B cell (primary cell): ENCODE results near the gene IFT74. TPM values are rescaled to one million over a fixed set of nuclear protein-coding genes. Genes with fewer than 3 reads are reported as not detected.

Source experiments
- ATAC-seq: fragments of 200-7000 bp; cut with Tn5 transposase; one replicate; pipeline ENCODE4 v1.10.0; 2021; ENCODE audit warnings: low read depth, mild to moderate bottlenecking, moderate number of reproducible peaks, moderate library complexity
- CTCF ChIA-PET: fragments of 350-600 bp; sonication (Branson Sonifier 250); formaldehyde crosslinking; loops from one replicate; lab custom pipeline; 2021; ENCODE audit warnings: antibody characterized with exemption, inconsistent platforms; lab: Charles Lee
- POLR2A ChIA-PET: fragments of 350-600 bp; sonication (Branson Sonifier 250); formaldehyde crosslinking; loops from one replicate; lab custom pipeline; 2021; ENCODE audit warnings: antibody characterized with exemption; lab: Charles Lee
- DNase-seq: peaks from one replicate; pipeline ENCODE4 v3.0.0; 2013
- H2AFZ ChIP-seq: 2 replicates; pipeline ENCODE4 v1.6.1; 2012; ENCODE audit warnings: mild to moderate bottlenecking, low read depth, low read length; ENCODE audit not compliant: insufficient read depth, poor library complexity, severe bottlenecking
- H3K27ac ChIP-seq, 2 donors: 1 replicate in 1 of 2; 2 replicates in 1 of 2; pipeline ENCODE4 v1.5.1; 2012 to 2013; ENCODE audit warnings: low read length in 2 of 2, mild to moderate bottlenecking in 2 of 2, moderate library complexity in 1 of 2
- H3K27me3 ChIP-seq, 4 experiments: fragments of 200-600 bp in 1 of 4; sonication (generic) in 1 of 4; replicated peaks in 1 of 4; 1 replicate in 2 of 4; 2 replicates in 2 of 4; pipeline versions ENCODE4 v1.6.1 to v1.7.0; 2013 to 2016; ENCODE audit warnings: low read length in 3 of 4, mild to moderate bottlenecking in 2 of 4, mixed read lengths in 1 of 4, moderate library complexity in 1 of 4; ENCODE audit not compliant: insufficient read depth in 4 of 4, control insufficient read depth in 3 of 4; ENCODE audit errors: control extremely low read depth in 1 of 4
- H3K36me3 ChIP-seq, 2 experiments: replicated peaks in 1 of 2; 1 replicate in 1 of 2; 2 replicates in 1 of 2; pipeline versions ENCODE4 v1.6.1 to v1.7.1; 2013; ENCODE audit warnings: low read length in 1 of 2; ENCODE audit not compliant: insufficient read depth in 2 of 2, control insufficient read depth in 1 of 2; ENCODE audit errors: control extremely low read depth in 1 of 2, extremely low read depth in 1 of 2
- H3K4me1 ChIP-seq, 2 donors: fragments of 200-600 bp in 1 of 2; sonication (generic) in 1 of 2; 1 replicate in 1 of 2; 2 replicates in 1 of 2; pipeline versions ENCODE4 v1.5.1 to v1.6.1; 2013 to 2017; ENCODE audit warnings: low read length in 2 of 2; ENCODE audit not compliant: control insufficient read depth in 2 of 2, insufficient read depth in 2 of 2
- H3K4me2 ChIP-seq: replicated peaks from 2 replicates; pipeline ENCODE3; 2012; ENCODE audit warnings: mild to moderate bottlenecking, low read depth, low read length; ENCODE audit not compliant: poor library complexity, severe bottlenecking
- H3K4me3 ChIP-seq, 5 experiments: fragments of 200-600 bp in 1 of 5; sonication (generic) in 1 of 5; 1 replicate in 3 of 5; 2 replicates in 2 of 5; pipeline versions ENCODE4 v1.5.1 to v1.7.0; 2011 to 2016; ENCODE audit warnings: low read length in 4 of 5, mild to moderate bottlenecking in 4 of 5, low read depth in 2 of 5, control low read depth in 1 of 5, moderate library complexity in 1 of 5; ENCODE audit not compliant: insufficient read depth in 1 of 5; ENCODE audit errors: control extremely low read depth in 1 of 5, extremely low read depth in 1 of 5
- H3K79me2 ChIP-seq: fragments of 200-600 bp; sonication (generic); one replicate; pipeline ENCODE4 v1.6.0; 2016; ENCODE audit warnings: low read length; ENCODE audit not compliant: control insufficient read depth, insufficient read depth
- H3K9ac ChIP-seq: fragments of 200-600 bp; sonication (generic); 2 replicates; pipeline ENCODE4 v1.6.1; 2017; ENCODE audit warnings: mild to moderate bottlenecking, low read length, moderate library complexity
- H3K9me3 ChIP-seq, 3 donors: one replicate each; pipeline versions ENCODE4 v1.6.1 to v1.7.1; 2013; ENCODE audit warnings: low read length in 2 of 3; ENCODE audit not compliant: control insufficient read depth in 2 of 3, insufficient read depth in 1 of 3; ENCODE audit errors: control extremely low read depth in 1 of 3
- H4K20me1 ChIP-seq: 2 replicates; pipeline ENCODE4 v1.6.0; 2012; ENCODE audit warnings: mild to moderate bottlenecking, low read length; ENCODE audit not compliant: insufficient read depth, control insufficient read depth, poor library complexity, severe bottlenecking
- H3K27ac Mint-ChIP-seq: one replicate; pipeline ENCODE4 v1.8.0; 2021; ENCODE audit warnings: mixed read lengths
- H3K27me3 Mint-ChIP-seq: one replicate; pipeline ENCODE4 v1.8.0; 2021; ENCODE audit warnings: mixed read lengths
- H3K4me1 Mint-ChIP-seq: one replicate; pipeline ENCODE4 v1.8.0; 2021; ENCODE audit warnings: mixed read lengths
- H3K4me3 Mint-ChIP-seq: one replicate; pipeline ENCODE4 v1.8.0; 2021; ENCODE audit warnings: mixed read lengths
- H3K9me3 Mint-ChIP-seq: one replicate; pipeline ENCODE4 v1.8.0; 2022; ENCODE audit warnings: mixed read lengths; ENCODE audit not compliant: insufficient read depth
- CTCF ChIP-seq: fragments of 200-600 bp; IDR thresholded peaks from one replicate; pipeline ENCODE4 v1.8.0; 2022; ENCODE audit warnings: antibody characterized with exemption, mild to moderate bottlenecking
- EZH2 ChIP-seq: IDR thresholded peaks from 2 replicates; pipeline ENCODE4 v1.6.1; 2012; ENCODE audit warnings: borderline replicate concordance, low read depth, mild to moderate bottlenecking, moderate library complexity, low read length; ENCODE audit not compliant: insufficient read depth, poor library complexity, severe bottlenecking
- WGBS: methylation state at CpG from one replicate; pipeline ENCODE4 v1.1.5; 2013; ENCODE audit warnings: missing lambda C conversion rate; ENCODE audit not compliant: insufficient coverage; 5-methylcytosine and 5-hydroxymethylcytosine counted together
- intact Hi-C: fragments of 100-400 bp; cut with micrococcal nuclease; formaldehyde crosslinking; loops from one replicate; pipeline ENCODE4 v1.10.0; 2022
- polyA plus RNA-seq: library from polyadenylated mRNA; depleted of rRNA; stranded (reverse); fragments of >200 nt; gene quantifications from 2 replicates; pipeline ENCODE4 v1.2.3, GENCODE V29; 2012
- total RNA-seq, 2 donors: library from RNA; stranded (reverse); fragments of 120-200 nt in 1 of 2; gene quantifications; 1 replicate in 1 of 2; 2 replicates in 1 of 2; pipeline versions ENCODE4 v1.2.3 to v1.2.4, GENCODE V29; 2013 to 2022

The IFT74 gene
- total and polyA plus RNA-seq, 2 donors (not counting 1 experiment from before 2014, with no cell fraction given), result 2.0 to 22.6 TPM

- Histone ChIP-seq H3K9me3 (no peaks in the 10 kb centered on the region), H3K4me2 (no peak overlapping the region), H3K4me3 (no peak overlapping the region), H2AFZ (no peak overlapping the region), H4K20me1 (no peaks in the 10 kb centered on the region), H3K27me3 (no peaks in the 10 kb centered on the region), H3K79me2 (no peaks in the 10 kb centered on the region), H3K36me3 (peaks cover 0 to 6% of the 10 kb centered on the region in 2 experiments), H3K4me1 (no peaks in the 10 kb centered on the region), H3K27ac (no peak overlapping the region), H3K9ac (no peak overlapping the region)
- no peak for ATAC-seq
- intact Hi-C loops, result no loop called here
- CTCF ChIA-PET, result no interaction called here
- POLR2A ChIA-PET, result no interaction called here
- Mint-ChIP-seq H3K27ac (no peak overlapping the region), H3K27me3 (no peaks in the 10 kb centered on the region), H3K4me1 (no peaks in the 10 kb centered on the region), H3K4me3 (no peak overlapping the region), H3K9me3 (no peaks in the 10 kb centered on the region)
- no peak for DNase-seq
- 33% methylated on average over 1 of the region's 6 CpGs for WGBS
- TF ChIP-seq EZH2, result no peak
- no peak for TF ChIP-seq CTCF
Measured at GRCh38 chr9:27053369-27054022, 97.3 kb downstream of the IFT74 start.

- POLR2A ChIA-PET, result no interaction called here
Measured at GRCh38 chr9:27054125-27054524, 97.9 kb downstream of the IFT74 start.

More at GRCh38 chr9:27054125-27054524, 97.9 kb downstream of the IFT74 start:
- Histone ChIP-seq H3K27ac (no peak overlapping the region), H3K79me2 (no peaks in the 10 kb centered on the region), H3K36me3 (peaks cover 0 to under 1% of the 10 kb centered on the region in 2 experiments), H3K27me3 (no peaks in the 10 kb centered on the region), H2AFZ (no peak overlapping the region), H3K4me3 (no peak overlapping the region), H4K20me1 (no peaks in the 10 kb centered on the region), H3K4me1 (no peaks in the 10 kb centered on the region), H3K4me2 (no peak overlapping the region), H3K9me3 (no peaks in the 10 kb centered on the region), H3K9ac (no peak overlapping the region)
- H3K27ac Mint-ChIP-seq, result no peak overlapping the region
- H3K4me1 Mint-ChIP-seq, result no peaks in the 10 kb centered on the region
- DNase-seq (no peak), ATAC-seq (no peak)
- intact Hi-C loops, result no loop called here
- no peaks in the 10 kb centered on the region for H3K9me3 Mint-ChIP-seq
- no peaks in the 10 kb centered on the region for H3K27me3 Mint-ChIP-seq
- H3K4me3 Mint-ChIP-seq, result no peak overlapping the region
- 100% methylated on average over 1 of the region's 1 CpG for WGBS
- TF ChIP-seq EZH2 (no peak), CTCF (no peak)
- CTCF ChIA-PET, result no interaction called here
